CD4-positive, alpha-beta T cell (primary cell): ENCODE data around the gene HNRNPL. TPM values are rescaled to one million over a fixed set of nuclear protein-coding genes. Genes with fewer than 3 reads are reported as not detected.
"Not testable (repeated sequence)": the region's sequence is repeated elsewhere in the genome, so short reads cannot be mapped to it uniquely, and the experiment has no call there.

Source experiments
- ATAC-seq: fragments of 200-7000 bp; cut with Tn5 transposase; one replicate; pipeline ENCODE4 v1.10.0; 2022; ENCODE audit warnings: mild to moderate bottlenecking; ENCODE audit not compliant: poor library complexity
- CTCF ChIA-PET: fragments of 350-600 bp; sonication (Branson Sonifier 250); formaldehyde crosslinking; loops from one replicate; lab custom pipeline; 2021; ENCODE audit warnings: antibody characterized with exemption, inconsistent platforms; lab: Charles Lee
- POLR2A ChIA-PET: fragments of 350-600 bp; sonication (Branson Sonifier 250); formaldehyde crosslinking; loops from one replicate; lab custom pipeline; 2021; ENCODE audit warnings: antibody characterized with exemption, inconsistent platforms; lab: Charles Lee
- DNase-seq, 14 experiments: peaks; one replicate each; pipeline ENCODE4 v3.0.0-alpha.2; 2013 to 2020; ENCODE audit warnings: mixed read lengths in 2 of 14
- H3K27ac ChIP-seq, 2 donors: one replicate each; pipeline versions ENCODE4 v1.5.1 to v1.7.0; 2013; ENCODE audit warnings: low read length in 2 of 2, low read depth in 1 of 2, mild to moderate bottlenecking in 1 of 2
- H3K27me3 ChIP-seq, 2 experiments: 1 replicate in 1 of 2; 2 replicates in 1 of 2; pipeline versions ENCODE4 v1.6.1 to v1.7.0; 2013; ENCODE audit warnings: low read length in 2 of 2, control low read depth in 1 of 2, mild to moderate bottlenecking in 1 of 2, moderate library complexity in 1 of 2; ENCODE audit not compliant: insufficient read depth in 2 of 2, control insufficient read depth in 1 of 2
- H3K36me3 ChIP-seq: one replicate; pipeline ENCODE4 v1.6.1; 2013; ENCODE audit warnings: low read length, control low read depth; ENCODE audit not compliant: insufficient read depth
- H3K4me1 ChIP-seq: one replicate; pipeline ENCODE4 v1.6.1; 2013; ENCODE audit warnings: low read length, control low read depth; ENCODE audit not compliant: insufficient read depth
- H3K4me3 ChIP-seq: one replicate; pipeline ENCODE4 v1.5.1; 2013; ENCODE audit warnings: mild to moderate bottlenecking, low read length, moderate library complexity
- H3K9me3 ChIP-seq, 2 experiments: 1 replicate in 1 of 2; 2 replicates in 1 of 2; pipeline versions ENCODE4 v1.6.1 to v1.7.0; 2013; ENCODE audit warnings: low read length in 2 of 2, mild to moderate bottlenecking in 2 of 2, control low read depth in 1 of 2, moderate library complexity in 1 of 2; ENCODE audit not compliant: control insufficient read depth in 1 of 2, insufficient read depth in 1 of 2
- H3K27ac Mint-ChIP-seq: one replicate; pipeline ENCODE4 v1.8.0; 2020; ENCODE audit warnings: mixed read lengths
- H3K27me3 Mint-ChIP-seq: one replicate; pipeline ENCODE4 v1.8.0; 2021; ENCODE audit warnings: mixed read lengths
- H3K36me3 Mint-ChIP-seq: one replicate; pipeline ENCODE4 v1.8.0; 2021; ENCODE audit warnings: low read depth, mixed read lengths
- H3K4me1 Mint-ChIP-seq: one replicate; pipeline ENCODE4 v1.8.0; 2021; ENCODE audit warnings: low read depth, mixed read lengths
- H3K4me3 Mint-ChIP-seq: one replicate; pipeline ENCODE4 v1.8.0; 2020; ENCODE audit warnings: mild to moderate bottlenecking, mixed read lengths
- H3K9me3 Mint-ChIP-seq: one replicate; pipeline ENCODE4 v1.8.0; 2020; ENCODE audit warnings: mixed read lengths
- CTCF ChIP-seq: fragments of 200-600 bp; IDR thresholded peaks from one replicate; pipeline ENCODE4 v1.8.0; 2022; ENCODE audit warnings: antibody characterized with exemption, mild to moderate bottlenecking
- intact Hi-C, 2 experiments: fragments of 100-400 bp; cut with DNase I in 1 of 2; cut with micrococcal nuclease in 1 of 2; formaldehyde crosslinking; loops; one replicate each; pipeline versions ENCODE4 v1.15.1 to v1.9.0; 2023 to 2025; cut with DNase I, micrococcal nuclease
- total RNA-seq, 174 experiments: library from RNA in 2 of 174; stranded (reverse) in 2 of 174; gene quantifications; one replicate each; pipeline ENCODE4 v1.2.3 and lab custom pipeline; 2021 to 2026

The HNRNPL gene
- total RNA-seq, 2 experiments from 2014 or later: 535 to 565 TPM

GRCh38 chr19:38817081-38817480 lies 32.7 kb downstream of the HNRNPL start:
- no peaks in the 10 kb centered on the region for H3K27me3 ChIP-seq
- POLR2A ChIA-PET: no interaction called here
- Mint-ChIP-seq H3K27me3 (no peaks in the 10 kb centered on the region), H3K9me3 (no peaks in the 10 kb centered on the region), H3K36me3 (peaks cover 41% of the 10 kb centered on the region), H3K4me3 (no peak overlapping the region), H3K27ac (no peak overlapping the region), H3K4me1 (peaks cover 7% of the 10 kb centered on the region)
- H3K4me3 ChIP-seq: no peak overlapping the region
- no peak overlapping the region for H3K27ac ChIP-seq
- peaks cover 45% of the 10 kb centered on the region for H3K36me3 ChIP-seq
- intact Hi-C loops: no loop called here
- DNase-seq (no peak), ATAC-seq (no peak)
- no peak for TF ChIP-seq CTCF
- CTCF ChIA-PET: no interaction called here
- H3K9me3 ChIP-seq: no peaks in the 10 kb centered on the region
- H3K4me1 ChIP-seq: no peaks in the 10 kb centered on the region

GRCh38 chr19:38816131-38816750 lies 33.5 kb downstream of the HNRNPL start:
- CTCF ChIA-PET: no interaction called here
- H3K27me3 Mint-ChIP-seq: no peaks in the 10 kb centered on the region
- no peak overlapping the region for H3K27ac Mint-ChIP-seq
- POLR2A ChIA-PET: no interaction called here
- peaks cover 7% of the 10 kb centered on the region for H3K4me1 Mint-ChIP-seq
- Histone ChIP-seq H3K27ac (no peak overlapping the region), H3K27me3 (no peaks in the 10 kb centered on the region), H3K9me3 (no peaks in the 10 kb centered on the region), H3K4me3 (no peak overlapping the region), H3K4me1 (no peaks in the 10 kb centered on the region), H3K36me3 (peaks cover 45% of the 10 kb centered on the region)
- peaks cover 41% of the 10 kb centered on the region for H3K36me3 Mint-ChIP-seq
- no peak overlapping the region for H3K4me3 Mint-ChIP-seq
- no peak for TF ChIP-seq CTCF
- ATAC-seq: no peak
- intact Hi-C loops: no loop called here
- no peaks in the 10 kb centered on the region for H3K9me3 Mint-ChIP-seq
- no peak for DNase-seq

GRCh38 chr19:38815059-38816001 lies 34.5 kb downstream of the HNRNPL start:
- Histone ChIP-seq H3K36me3 (peaks cover 44% of the 10 kb centered on the region), H3K4me1 (no peaks in the 10 kb centered on the region), H3K27me3 (no peaks in the 10 kb centered on the region), H3K4me3 (no peak overlapping the region), H3K9me3 (no peaks in the 10 kb centered on the region), H3K27ac (no peak overlapping the region)
- ChIA-PET POLR2A (interaction anchor here (1.3 kb wide), 1 partner anchor 34 kb away, joined by 3 read pairs; the partner anchor contains the start of gene HNRNPL), CTCF (no interaction called here)
- H3K4me3 Mint-ChIP-seq: no peak overlapping the region
- ATAC-seq (no peak), DNase-seq (no peak)
- intact Hi-C loops: no loop called here
- TF ChIP-seq CTCF: no peak
- H3K36me3 Mint-ChIP-seq: peaks cover 32% of the 10 kb centered on the region
- no peaks in the 10 kb centered on the region for H3K27me3 Mint-ChIP-seq
- no peaks in the 10 kb centered on the region for H3K9me3 Mint-ChIP-seq
- peaks cover under 1% of the 10 kb centered on the region for H3K4me1 Mint-ChIP-seq
- no peak overlapping the region for H3K27ac Mint-ChIP-seq

- POLR2A ChIA-PET: interaction anchor here (1.3 kb wide), 1 partner anchor 36 kb away, joined by 3 read pairs; the partner anchor contains the start of gene HNRNPL
- not testable (repeated sequence) for H3K4me1 Mint-ChIP-seq
Measured at GRCh38 chr19:38813932-38814331, 35.9 kb downstream of the HNRNPL start.

More at GRCh38 chr19:38813932-38814331, 35.9 kb downstream of the HNRNPL start:
- H3K27me3 Mint-ChIP-seq, H3K9me3 Mint-ChIP-seq, H3K4me3 ChIP-seq, H3K27me3 ChIP-seq, DNase-seq, H3K27ac ChIP-seq, H3K4me1 ChIP-seq, ATAC-seq, H3K9me3 ChIP-seq, H3K27ac Mint-ChIP-seq, intact Hi-C loops, H3K4me3 Mint-ChIP-seq: not testable (repeated sequence)
- H3K36me3 Mint-ChIP-seq: peaks cover 24% of the 10 kb centered on the region
- H3K36me3 ChIP-seq: peaks cover 37% of the 10 kb centered on the region
- CTCF ChIA-PET: interaction anchor here (0.9 kb wide), 1 partner anchor 44 kb away, joined by 3 read pairs; no protein-coding TSS in a partner anchor
